ENCODE measurements around the gene TLCD1.

- no peak for TF ChIP-seq POLR2AphosphoS5 (IDR thresholded peaks at IDR 0.05; ENCODE audit: low read length)
- no peak for TF ChIP-seq HDAC2 (IDR thresholded peaks at IDR 0.05)
- TF ChIP-seq CHD2 (IDR thresholded peaks at IDR 0.05; ENCODE audit: borderline replicate concordance, low read depth, low read length), result no peak
- TF ChIP-seq, protein P1, sequence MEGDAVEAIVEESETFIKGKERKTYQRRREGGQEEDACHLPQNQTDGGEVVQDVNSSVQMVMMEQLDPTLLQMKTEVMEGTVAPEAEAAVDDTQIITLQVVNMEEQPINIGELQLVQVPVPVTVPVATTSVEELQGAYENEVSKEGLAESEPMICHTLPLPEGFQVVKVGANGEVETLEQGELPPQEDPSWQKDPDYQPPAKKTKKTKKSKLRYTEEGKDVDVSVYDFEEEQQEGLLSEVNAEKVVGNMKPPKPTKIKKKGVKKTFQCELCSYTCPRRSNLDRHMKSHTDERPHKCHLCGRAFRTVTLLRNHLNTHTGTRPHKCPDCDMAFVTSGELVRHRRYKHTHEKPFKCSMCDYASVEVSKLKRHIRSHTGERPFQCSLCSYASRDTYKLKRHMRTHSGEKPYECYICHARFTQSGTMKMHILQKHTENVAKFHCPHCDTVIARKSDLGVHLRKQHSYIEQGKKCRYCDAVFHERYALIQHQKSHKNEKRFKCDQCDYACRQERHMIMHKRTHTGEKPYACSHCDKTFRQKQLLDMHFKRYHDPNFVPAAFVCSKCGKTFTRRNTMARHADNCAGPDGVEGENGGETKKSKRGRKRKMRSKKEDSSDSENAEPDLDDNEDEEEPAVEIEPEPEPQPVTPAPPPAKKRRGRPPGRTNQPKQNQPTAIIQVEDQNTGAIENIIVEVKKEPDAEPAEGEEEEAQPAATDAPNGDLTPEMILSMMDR (IDR thresholded peaks at IDR 0.05 in 2 of 3, conservative IDR thresholded peaks at IDR 0.05 in 1 of 3; ENCODE audit: control insufficient read depth in 2 of 3, extremely low read depth in 1 of 3, insufficient read depth in 1 of 3, low read depth in 3 of 3, low read length in 3 of 3), result no peak
Measured at GRCh38 chr17:28729950-28730330, 3.9 kb upstream of the TLCD1 start.

Data from GM12878 (cell line).